Muscle of leg (tissue), 11 donors: ENCODE results near the gene PLXNB1. TPM values are rescaled to one million over a fixed set of nuclear protein-coding genes. Genes with fewer than 3 reads are reported as not detected.

Experiments
- DNase-seq: peaks from one replicate; pipeline ENCODE4 v3.0.0; 2013
- H3K27ac ChIP-seq: one replicate; pipeline ENCODE4 v1.5.1; 2013; ENCODE audit warnings: mild to moderate bottlenecking, low read length, control low read depth
- H3K27me3 ChIP-seq: one replicate; pipeline ENCODE4 v1.6.1; 2013; ENCODE audit warnings: low read length; ENCODE audit not compliant: control insufficient read depth, insufficient read depth
- H3K36me3 ChIP-seq: one replicate; pipeline ENCODE4 v1.6.1; 2013; ENCODE audit warnings: low read length; ENCODE audit not compliant: control insufficient read depth, insufficient read depth
- H3K4me1 ChIP-seq: one replicate; pipeline ENCODE4 v1.6.1; 2013; ENCODE audit warnings: low read length; ENCODE audit not compliant: control insufficient read depth, insufficient read depth
- H3K4me3 ChIP-seq: one replicate; pipeline ENCODE4 v1.5.1; 2013; ENCODE audit warnings: low read length, control low read depth
- H3K9me3 ChIP-seq: replicated peaks from 2 replicates; pipeline ENCODE4 v1.6.1; 2013; ENCODE audit warnings: low read depth, low read length; ENCODE audit not compliant: control insufficient read depth
- WGBS: methylation state at CpG from one replicate; pipeline ENCODE4 v1.1.5; 2013; ENCODE audit warnings: missing lambda C conversion rate; ENCODE audit not compliant: insufficient coverage; 5-methylcytosine and 5-hydroxymethylcytosine counted together
- polyA plus RNA-seq, 8 donors: library from polyadenylated mRNA; unstranded; fragments of 120-200 nt; gene quantifications; one replicate each; pipeline versions ENCODE4 v1.2.1 to v1.2.3, GENCODE V29; 2013; ENCODE audit warnings: inconsistent platforms in 1 of 8, low replicate concordance in 1 of 8; ENCODE audit not compliant: insufficient read length in 8 of 8, insufficient read depth in 1 of 8
- total RNA-seq: library from RNA; stranded (reverse); fragments of 120-200 nt; gene quantifications from one replicate; pipeline ENCODE4 v1.2.4, GENCODE V29; 2013

PLXNB1 gene
- total and polyA plus RNA-seq, 9 donors = 11.1 to 33.4 (median 19.0) TPM

DNA sequence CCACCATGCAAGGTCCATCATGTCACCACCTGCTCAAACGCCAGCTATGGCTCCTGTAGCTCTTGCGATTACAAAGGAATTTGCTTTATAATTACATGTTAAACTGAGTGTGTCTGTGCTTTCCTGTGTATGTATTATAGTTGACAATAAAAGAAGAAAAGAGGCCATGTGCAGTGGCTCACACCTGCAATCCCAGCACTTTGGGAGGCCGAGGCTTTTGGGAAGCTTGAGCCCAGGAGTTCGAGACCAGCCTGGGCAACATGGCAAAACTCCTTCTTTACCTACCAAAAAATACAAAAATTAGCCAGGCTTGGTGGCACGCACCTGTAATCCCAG lies 43.7 kb upstream of the PLXNB1 start:
- 83% methylated on average over 1 of the region's 5 CpGs for WGBS
- Histone ChIP-seq H3K4me3 (no peak overlapping the region), H3K9me3 (no peaks in the 10 kb centered on the region), H3K4me1 (peaks cover 43% of the 10 kb centered on the region), H3K27ac (peak overlapping the region; percentile 100), H3K27me3 (no peaks in the 10 kb centered on the region), H3K36me3 (peaks cover 19% of the 10 kb centered on the region)
- no peak for DNase-seq

DNA sequence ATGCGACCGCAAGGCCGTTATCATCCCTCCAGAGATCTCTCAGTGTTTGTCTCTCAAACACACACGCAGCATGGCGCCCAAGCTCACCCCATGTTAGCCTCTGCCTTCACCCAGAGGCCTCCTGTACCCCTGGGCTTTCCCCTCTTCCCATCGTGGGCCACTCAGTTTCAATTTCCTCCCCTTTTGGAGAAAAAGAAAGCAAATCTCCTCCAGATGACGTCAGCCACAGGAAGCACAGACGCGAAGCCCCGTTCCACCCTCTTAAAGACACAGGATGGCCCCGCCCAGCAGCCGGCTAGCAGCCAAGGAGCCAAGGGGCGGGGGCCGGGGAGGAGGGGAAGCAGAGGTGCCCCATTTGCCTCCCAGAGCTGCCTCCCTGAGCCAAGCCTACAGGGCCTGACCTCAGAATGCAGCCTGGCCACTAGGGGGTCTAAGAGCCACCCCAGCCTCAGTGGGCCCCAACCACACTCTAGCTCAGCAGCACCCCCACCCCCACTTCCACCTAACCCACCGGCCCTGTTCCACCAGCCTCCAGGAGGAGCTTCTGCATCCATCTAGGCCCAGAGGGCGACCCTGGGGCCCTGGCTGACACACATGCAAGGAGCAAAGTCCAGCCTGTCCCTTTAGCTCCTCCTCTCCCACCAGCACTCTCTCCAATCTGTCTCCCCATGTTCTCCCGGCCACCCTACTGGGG lies 43.2 kb upstream of the PLXNB1 start:
- 2% methylated on average over 16 of the region's 17 CpGs for WGBS
- Histone ChIP-seq H3K4me3 (peak overlapping the region; percentile 73), H3K27me3 (no peaks in the 10 kb centered on the region), H3K4me1 (peaks cover 48% of the 10 kb centered on the region), H3K36me3 (peaks cover 24% of the 10 kb centered on the region), H3K9me3 (no peaks in the 10 kb centered on the region), H3K27ac (peak overlapping the region; percentile 100)
- peak; percentile 97 for DNase-seq

DNA sequence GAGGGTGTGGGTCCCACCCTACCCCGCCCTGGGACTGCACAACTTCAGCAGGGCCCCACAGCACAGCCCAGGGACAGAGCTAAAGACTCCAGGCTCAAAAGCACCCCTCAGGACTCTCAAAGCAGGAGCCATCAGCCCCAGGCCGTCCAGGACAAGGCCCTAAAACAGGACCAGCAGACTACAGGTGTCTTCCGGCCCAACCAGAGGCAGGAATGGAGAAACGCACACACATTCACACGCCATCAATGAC lies 42.7 kb upstream of the PLXNB1 start:
- peaks cover 53% of the 10 kb centered on the region for H3K4me1 ChIP-seq
- no peaks in the 10 kb centered on the region for H3K9me3 ChIP-seq
- peak overlapping the region; percentile 73 for H3K4me3 ChIP-seq
- peak overlapping the region; percentile 100 for H3K27ac ChIP-seq
- WGBS = 0% methylated on average over 4 of the region's 5 CpGs
- DNase-seq = no peak
- no peaks in the 10 kb centered on the region for H3K27me3 ChIP-seq
- H3K36me3 ChIP-seq = peaks cover 28% of the 10 kb centered on the region

DNA sequence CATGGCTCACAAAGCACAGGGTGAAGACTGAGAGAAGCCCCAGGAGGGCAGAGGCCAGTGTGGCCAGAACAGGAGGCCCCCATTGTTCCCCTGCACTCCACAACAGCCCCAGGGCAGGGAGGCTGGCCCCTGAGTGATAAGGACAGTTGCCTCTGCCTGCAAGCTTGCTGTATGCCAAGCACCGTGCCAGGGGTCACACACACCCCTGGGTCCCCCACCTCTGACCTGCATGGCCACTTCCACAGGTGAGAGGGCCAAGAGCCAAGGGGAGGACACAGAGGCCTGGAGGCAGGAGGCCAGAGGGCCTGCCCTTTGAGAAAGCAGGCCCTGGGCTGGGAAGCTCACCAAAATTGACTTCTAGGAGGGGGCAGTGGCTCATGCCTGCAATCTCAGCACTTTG lies 40.4 kb upstream of the PLXNB1 start:
- H3K4me1 ChIP-seq = peaks cover 76% of the 10 kb centered on the region
- H3K27ac ChIP-seq = peak overlapping the region; percentile 42
- 73% methylated on average over 1 of the region's 1 CpG for WGBS
- H3K9me3 ChIP-seq = no peaks in the 10 kb centered on the region
- H3K27me3 ChIP-seq = no peaks in the 10 kb centered on the region
- peaks cover 39% of the 10 kb centered on the region for H3K36me3 ChIP-seq
- no peak overlapping the region for H3K4me3 ChIP-seq
- DNase-seq = no peak

DNA sequence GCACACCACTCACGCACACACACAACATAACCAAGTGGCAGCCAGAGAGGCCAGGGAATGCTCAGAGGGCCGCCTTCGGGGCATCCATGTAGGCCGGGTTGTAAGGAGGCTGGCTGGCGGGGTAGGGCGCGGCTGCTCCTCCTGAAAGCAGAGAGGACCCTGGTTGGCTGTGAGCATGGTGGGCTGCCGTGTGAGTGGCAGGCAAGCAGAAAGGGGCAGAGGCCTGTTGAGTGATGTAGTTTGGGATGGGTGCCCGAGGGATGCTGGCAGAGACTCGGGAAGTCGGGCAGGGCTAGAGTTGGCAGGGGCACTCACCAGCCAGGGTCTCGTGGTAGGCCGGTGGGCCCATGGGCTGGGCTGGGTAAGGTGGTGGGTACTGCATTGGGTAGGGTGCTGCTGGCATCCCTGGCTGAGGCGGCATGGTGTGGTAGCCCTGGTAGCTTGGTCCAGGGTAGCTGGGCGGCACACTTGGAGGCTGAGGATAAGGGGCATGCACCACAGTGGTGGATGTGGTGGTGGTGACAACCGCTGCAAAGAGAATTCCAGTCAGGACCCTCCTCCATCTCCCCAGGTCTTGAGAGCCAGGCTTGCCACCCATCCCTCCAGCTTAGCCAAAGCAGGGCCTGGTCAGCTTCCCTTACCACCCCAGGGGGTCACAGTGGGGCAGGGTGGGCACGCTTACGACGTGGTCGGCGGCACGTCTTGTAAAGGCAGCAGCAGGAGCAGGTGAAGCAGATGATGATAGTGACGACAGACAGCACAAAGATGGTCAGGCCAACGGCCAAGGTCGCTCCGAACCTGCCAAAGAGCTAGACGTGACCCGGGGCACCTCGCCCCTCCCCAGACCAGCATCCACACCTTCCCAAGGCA lies 39.4 kb upstream of the PLXNB1 start:
- Histone ChIP-seq H3K27ac (no peak overlapping the region), H3K27me3 (no peaks in the 10 kb centered on the region), H3K9me3 (no peaks in the 10 kb centered on the region), H3K4me1 (peaks cover 85% of the 10 kb centered on the region), H3K36me3 (peaks cover 46% of the 10 kb centered on the region), H3K4me3 (no peak overlapping the region)
- 84% methylated on average over 14 of the region's 29 CpGs for WGBS
- no peak for DNase-seq

DNA sequence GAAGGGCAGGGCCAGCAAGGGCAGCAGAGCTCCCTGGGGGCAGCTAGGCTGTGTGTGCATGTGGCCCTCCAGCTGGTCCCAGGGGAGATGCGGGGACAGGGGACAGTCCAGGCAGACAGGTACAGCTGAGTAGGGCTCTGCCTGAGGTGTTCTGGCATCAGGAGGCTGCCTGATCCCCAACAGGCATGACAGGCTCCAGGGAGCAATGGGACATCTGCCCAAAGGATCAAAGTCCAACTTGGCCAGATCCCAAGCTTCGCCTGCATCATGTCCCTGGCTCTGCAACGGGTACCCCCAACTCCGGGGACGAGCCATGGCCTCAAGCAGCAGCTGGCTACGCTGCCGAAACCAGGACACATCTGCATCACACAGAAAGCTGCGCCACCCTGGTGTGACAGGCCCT lies 38.4 kb upstream of the PLXNB1 start:
- DNase-seq = no peak
- no peaks in the 10 kb centered on the region for H3K9me3 ChIP-seq
- WGBS = 61% methylated on average over 7 of the region's 8 CpGs
- H3K36me3 ChIP-seq = peaks cover 54% of the 10 kb centered on the region
- no peaks in the 10 kb centered on the region for H3K27me3 ChIP-seq
- no peak overlapping the region for H3K4me3 ChIP-seq
- peaks cover 81% of the 10 kb centered on the region for H3K4me1 ChIP-seq
- H3K27ac ChIP-seq = peak overlapping the region; percentile 6

DNA sequence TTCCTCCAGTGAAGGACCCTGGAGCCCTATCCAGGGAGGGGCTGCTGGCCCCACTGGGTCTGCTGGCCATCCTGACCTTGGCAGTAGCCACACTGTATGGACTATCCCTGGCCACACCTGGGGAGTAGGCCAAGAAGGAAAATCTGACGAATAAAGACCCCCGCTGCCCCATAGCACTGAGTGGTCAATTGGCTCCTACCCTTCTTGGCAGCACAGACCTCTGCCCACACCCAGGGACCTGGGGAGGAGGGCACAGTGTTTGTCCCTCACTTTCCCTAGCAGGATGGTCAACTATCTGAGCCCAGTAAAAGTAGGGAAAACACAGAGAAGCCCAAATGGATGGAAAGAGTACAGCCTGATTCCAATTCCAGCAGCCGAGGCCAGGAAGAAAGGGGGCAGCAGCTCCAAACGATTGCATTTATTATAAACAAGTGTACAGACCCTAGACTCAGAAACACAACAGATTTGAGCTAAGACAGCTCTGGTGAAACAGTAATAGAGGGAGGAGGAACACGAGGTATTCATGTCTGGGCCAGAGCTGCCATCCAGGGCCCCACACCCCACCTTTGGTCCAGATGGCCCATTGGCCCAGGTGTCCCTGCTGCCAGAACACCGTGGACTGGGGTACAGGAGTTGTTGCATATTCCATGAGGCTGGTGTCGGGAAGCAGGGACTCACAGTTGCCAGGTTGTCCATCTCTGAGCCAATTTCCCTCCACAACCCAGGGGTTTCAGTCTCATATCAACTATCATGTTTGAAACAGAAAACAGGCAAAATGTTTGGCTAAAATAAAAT lies 37.8 kb upstream of the PLXNB1 start:
- Histone ChIP-seq H3K9me3 (no peaks in the 10 kb centered on the region), H3K27me3 (no peaks in the 10 kb centered on the region), H3K4me1 (peaks cover 75% of the 10 kb centered on the region), H3K27ac (peak overlapping the region; percentile 100), H3K36me3 (peaks cover 59% of the 10 kb centered on the region), H3K4me3 (peak overlapping the region; percentile 69)
- WGBS = 80% methylated on average over 2 of the region's 7 CpGs
- DNase-seq = no peak

DNA sequence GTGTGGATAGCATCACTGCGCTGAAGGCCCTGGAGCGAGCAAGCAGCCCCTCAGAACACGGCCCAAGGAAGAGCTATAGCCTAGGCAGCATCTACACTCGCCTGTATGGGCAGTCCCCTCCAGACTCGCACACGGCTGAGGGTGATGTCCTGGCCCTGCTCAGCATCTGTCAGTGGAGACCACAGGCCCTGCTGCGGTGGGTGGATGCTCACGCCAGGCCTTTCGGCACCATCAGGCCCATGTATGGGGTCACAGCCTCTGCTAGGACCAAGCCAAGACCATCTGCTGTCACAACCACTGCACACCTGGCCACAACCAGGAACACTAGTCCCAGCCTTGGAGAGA lies 37.2 kb upstream of the PLXNB1 start:
- 73% methylated on average over 8 of the region's 9 CpGs for WGBS
- Histone ChIP-seq H3K4me1 (peaks cover 74% of the 10 kb centered on the region), H3K27me3 (no peaks in the 10 kb centered on the region), H3K9me3 (no peaks in the 10 kb centered on the region), H3K4me3 (peak overlapping the region; percentile 69), H3K36me3 (peaks cover 60% of the 10 kb centered on the region), H3K27ac (peak overlapping the region; percentile 100)
- no peak for DNase-seq

DNA sequence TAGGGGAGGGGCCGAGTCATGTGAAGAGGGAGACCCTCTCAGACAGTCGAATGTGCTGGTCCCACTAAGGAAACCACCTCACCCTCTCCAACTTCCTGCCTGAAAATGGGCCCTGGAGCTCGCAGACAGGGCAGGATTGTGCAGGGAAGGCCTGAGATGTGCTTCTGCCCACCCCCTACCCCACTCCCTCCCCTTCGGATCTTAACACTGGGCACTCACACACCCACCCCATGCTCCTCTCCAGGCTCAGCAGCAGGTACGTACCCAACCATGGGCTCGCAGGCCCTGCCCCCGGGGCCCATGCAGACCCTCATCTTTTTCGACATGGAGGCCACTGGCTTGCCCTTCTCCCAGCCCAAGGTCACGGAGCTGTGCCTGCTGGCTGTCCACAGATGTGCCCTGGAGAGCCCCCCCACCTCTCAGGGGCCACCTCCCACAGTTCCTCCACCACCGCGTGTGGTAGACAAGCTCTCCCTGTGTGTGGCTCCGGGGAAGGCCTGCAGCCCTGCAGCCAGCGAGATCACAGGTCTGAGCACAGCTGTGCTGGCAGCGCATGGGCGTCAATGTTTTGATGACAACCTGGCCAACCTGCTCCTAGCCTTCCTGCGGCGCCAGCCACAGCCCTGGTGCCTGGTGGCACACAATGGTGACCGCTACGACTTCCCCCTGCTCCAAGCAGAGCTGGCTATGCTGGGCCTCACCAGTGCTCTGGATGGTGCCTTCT lies 36.7 kb upstream of the PLXNB1 start:
- Histone ChIP-seq H3K36me3 (peaks cover 60% of the 10 kb centered on the region), H3K27me3 (no peaks in the 10 kb centered on the region), H3K4me1 (peaks cover 69% of the 10 kb centered on the region), H3K9me3 (no peaks in the 10 kb centered on the region), H3K27ac (peak overlapping the region; percentile 100), H3K4me3 (peak overlapping the region; percentile 69)
- WGBS = 37% methylated on average over 17 of the region's 19 CpGs
- DNase-seq = peak; percentile 41
